Middle frontal gyrus (tissue), 1 donor: Measurements from ENCODE around the gene TMEM100.

Experiments used
- DNase-seq: peaks from one replicate; pipeline ENCODE4 v3.0.0-alpha.2; 2015; ENCODE audit warnings: low spot score; ENCODE audit errors: extremely low spot score

Gene TMEM100, protein sequence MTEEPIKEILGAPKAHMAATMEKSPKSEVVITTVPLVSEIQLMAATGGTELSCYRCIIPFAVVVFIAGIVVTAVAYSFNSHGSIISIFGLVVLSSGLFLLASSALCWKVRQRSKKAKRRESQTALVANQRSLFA

DNA sequence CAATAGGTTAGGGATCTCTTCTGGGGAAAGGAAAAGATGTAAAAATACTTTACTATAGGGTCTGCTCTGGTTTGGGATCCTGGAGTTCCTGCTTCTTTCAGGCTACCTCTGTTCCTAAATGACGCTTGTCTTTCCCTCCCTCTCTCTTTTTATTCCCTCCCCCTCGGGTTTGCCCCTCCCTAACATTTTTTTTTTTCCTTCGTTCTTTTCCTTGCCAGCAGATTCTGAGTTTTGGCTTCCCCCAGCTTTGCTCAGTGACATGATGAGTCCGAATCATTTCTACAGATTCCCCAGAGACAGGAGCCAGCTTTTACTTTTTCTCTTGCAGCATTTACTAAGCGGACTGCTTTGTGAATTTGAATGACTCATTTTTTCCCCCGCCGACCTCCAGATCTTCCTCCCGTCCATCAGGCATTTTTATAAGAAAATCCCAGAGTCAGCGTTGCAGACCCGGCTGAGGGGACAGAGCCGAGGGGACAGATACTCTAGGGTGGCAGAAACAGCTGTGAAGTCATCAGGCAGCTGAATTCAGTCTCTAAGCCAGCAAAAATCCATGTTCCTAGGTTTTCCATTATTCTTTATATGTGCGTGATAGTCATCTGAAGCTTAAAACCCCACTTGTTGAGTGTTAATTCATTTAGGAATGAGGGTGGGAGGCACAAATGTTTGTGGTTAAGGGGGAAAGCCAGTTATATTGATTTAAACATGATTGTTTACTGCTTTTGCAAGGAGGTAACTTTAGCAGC is at the start of gene TMEM100:
Gene TMEM100 (minus strand): TSS at position 123 of the 746 bp plus-strand sequence. CDS start 1,794 bp downstream, outside the sequence.
- DNase-seq = no peak

DNA sequence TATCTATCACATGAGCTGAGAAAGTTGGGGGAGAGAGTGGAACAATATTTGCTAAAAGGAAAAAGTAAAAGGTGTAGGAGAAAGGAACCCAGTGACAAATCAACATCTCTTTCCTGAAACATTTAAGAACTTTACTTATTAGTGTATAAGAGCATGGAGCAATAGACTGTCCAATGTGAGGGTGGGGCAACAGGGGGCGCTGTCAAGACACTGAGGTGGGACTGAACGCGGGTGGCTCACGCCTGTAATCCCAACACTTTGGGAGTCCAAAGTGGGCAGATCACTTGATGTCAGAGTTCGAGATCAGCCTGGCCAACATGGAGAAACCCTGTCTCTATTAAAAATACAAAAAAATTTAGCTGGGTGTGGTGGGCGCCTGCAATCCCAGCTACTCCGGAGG is 49.4 kb upstream of the TMEM100 start:
- DNase-seq = no peak

DNA sequence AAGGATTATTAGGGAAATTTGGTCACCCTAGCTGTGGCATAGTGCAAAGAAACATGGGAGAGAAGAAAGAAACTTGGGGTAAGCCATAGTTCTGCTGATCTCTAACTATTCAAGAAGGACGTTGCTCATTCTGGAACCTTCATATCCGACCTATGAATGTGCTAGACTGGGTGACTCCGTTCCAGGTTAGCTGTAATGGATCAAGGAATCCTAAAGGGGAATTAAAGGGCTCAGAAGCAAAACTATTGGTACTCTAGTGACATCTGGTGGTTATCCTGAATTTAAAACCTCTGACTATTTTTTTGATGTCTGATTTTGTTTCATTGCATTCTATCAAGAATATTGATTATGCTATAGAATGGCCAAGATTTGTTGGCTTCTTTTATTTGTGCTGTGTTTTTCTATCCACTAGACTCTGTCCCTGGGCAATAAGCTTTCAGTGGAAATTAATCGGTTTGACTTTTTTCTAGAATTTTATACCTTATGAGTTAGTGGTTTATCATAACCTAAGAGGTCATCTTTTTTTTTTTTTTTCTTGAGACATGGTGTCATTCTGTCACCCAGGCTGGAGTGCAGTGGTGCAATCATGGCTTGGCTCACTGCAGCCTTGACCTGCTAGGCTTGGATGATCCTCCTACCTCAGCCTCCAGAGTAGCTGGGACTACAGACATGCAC is 47.7 kb upstream of the TMEM100 start:
- no peak for DNase-seq

DNA sequence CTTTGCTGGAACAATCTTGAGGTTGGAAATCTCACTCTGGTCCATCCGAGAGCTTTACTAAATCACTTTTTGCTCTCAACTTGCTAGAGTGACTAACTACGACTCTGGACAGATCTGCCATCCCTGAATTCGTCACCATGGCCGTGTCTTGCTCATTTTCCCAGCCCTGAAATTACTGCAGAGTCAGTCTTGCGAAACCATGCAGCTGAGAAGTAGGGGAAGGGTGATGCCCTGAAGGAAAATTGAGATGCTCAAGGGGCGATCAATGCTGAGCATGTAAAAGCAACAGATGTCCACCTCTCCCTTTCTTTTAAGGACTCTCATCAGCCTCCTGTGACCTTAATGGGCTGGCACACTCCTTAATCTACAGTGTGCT is 46.9 kb upstream of the TMEM100 start:
- DNase-seq = no peak

DNA sequence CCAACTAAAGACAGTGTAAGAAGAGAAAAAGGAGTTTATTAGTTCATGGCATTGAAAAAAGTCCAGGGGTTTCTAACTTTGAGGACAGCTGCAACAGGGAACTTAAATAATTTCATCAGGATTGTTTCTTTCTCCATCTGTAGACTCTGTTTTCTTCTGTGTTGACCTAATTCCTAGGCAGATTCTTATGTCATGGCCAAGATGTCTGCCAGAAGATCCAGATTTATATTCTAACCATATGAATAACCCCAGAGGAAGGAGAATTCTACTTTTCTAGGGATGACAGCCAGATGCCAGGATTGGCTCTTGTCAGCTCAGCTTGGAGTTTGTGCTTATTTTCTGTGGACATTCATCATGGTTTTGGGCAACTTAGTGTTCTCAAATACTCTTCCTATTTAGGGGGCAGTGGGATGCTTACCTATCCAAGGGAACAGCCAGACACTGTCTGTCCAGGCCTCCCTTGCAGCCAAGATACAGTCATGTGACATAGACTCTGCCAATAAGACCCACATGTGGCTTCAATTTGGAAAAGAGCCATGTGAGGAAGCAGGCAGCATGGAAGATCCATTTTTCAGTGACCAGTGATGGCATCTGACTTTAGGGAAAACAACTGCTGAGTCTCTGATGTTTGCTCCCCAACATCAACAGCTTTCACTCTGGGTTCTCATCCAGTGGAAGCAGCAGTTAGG is 46.4 kb upstream of the TMEM100 start:
- no peak for DNase-seq

DNA sequence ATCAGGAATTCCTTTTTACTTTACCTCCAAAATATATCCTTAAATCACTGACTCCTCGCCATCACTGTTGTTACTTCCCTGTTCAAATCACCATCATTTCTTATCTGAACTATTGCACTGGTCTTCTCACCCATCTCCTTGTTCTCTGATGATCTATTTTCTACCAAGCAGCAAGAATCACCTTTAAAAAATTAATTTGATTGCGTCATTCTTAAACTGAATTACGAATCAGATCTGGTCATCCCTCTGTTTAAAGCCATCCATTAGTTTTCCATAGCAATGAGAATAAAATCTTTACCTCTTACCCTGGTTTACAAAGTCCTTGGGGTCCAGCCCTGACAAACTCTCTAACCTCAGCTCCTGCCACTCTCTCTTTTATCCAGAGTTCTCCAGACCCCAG is 42.8 kb upstream of the TMEM100 start:
- no peak for DNase-seq

DNA sequence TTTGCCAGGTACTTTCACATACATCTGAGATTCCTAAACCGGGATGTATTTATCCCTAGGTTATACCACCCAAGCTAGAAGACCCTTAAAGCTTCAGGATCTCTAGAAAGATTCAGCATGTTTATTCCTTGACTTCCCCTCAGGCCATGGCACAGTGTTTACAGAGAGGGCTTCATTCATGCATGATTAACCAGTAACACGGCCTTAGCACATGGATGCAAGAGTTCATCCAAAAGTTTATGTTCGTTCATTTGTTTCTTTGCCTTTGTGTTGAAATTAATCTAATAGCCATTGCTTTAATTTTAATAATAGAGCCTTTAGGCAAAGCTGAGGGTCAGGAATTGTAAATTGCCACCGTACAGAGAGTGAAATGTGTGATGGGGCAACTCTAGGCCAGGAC is 41.9 kb upstream of the TMEM100 start:
- DNase-seq = no peak

DNA sequence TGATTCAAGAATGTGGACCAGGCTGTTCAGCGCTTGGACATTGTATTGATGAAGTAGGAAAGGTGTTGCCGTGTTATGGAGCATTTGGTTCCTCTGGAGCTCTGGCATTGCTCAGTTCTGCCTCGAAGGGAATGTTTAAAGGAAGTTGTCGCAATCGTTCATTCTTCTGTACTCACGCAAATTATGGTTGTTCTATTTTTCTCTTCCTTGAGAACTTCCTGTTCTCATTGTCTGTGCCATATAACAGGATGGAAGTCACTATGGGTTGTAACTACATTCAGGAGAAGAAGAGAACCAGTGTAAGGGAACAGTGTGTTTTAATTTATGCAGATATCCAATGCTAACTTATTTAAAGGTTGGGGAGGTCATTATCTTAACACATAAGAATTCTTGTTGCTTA is 41.2 kb upstream of the TMEM100 start:
- DNase-seq = no peak

DNA sequence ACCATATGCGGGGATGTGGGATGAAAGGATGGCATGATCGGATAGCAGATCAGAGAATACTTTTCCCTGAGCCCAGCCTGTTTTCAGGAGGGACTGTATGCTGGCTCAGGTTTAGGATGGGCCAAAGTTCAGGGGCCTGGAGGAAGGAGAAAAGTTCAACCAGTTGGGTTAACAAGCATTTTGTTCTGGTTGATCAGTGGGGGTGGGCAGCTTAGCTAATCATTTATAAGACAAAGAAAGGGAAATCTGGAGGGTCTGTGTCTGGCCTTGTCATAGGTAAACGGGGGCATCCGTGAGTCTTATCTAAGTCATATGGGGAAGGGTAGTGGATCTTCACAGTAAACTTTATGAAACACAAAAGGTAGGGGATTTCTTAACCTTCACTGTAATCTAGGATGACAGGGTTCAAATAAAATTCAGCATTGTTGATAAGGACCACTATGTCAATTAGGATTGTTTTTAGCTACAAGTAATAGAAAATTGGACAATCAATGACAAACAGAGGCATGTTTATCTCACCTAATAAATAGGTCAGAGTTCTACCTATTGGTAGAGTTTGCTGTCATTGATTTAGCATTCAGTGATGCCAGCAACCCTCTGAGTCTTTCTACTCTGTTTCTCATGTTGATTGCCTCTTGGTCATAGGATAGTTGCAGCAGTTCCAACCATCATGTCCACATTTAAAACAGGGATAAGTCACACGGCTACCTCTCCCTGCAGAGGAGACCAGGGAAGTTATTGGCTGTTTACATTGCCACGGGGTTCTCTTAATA is 39.6 kb upstream of the TMEM100 start:
- DNase-seq = no peak

DNA sequence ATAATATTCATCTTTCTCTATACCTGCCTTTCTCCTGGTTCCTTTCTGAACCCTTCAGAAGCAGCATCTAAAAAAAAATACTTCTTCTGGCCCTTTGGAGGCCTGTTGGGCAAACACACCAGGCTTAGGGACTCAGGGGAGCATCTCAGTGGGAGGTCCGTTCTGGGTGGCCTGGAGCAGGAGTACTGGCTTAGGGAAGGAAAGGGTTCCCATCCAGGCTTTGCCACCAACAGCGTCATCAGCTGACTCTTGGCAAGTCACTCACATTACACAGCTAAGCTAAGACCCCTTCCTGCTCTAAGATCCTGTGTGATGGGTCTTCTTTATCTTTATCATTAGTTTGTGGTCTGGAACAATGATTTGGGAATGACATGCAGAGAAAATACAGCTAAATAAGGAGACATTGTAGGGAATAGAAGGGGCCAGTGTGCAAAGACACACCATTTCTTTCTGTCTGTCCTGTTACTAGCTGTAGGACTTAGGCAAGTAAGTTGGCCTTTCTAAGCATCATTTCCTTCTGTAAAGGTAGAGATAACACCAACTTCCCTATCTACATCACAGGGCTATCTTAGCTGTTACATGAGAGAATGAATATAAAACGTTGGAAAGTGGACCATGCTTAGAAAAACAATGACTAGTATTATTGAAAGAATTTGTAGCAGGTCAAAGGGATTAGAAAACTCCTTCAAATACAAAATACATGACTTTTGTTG is 38.1 kb upstream of the TMEM100 start:
- no peak for DNase-seq

DNA sequence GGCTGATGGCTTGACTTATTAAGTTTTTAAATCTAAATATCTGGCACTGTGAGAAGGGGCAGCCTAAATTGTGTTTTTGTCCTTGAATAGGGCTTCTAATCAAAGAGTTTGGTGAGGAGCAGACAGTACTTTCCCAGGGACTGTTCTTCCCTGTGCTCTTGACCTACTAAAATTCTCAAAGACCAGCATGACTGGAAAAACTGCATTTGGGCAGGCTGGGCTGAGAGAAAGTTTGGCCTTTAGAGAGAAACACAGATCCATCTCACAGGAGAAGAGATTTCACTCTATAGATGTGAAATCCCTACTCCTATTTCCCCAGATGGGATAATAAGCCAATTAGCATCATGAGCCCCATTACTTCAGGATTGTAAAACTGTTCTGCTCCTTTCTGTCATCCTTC is 35.5 kb upstream of the TMEM100 start:
- no peak for DNase-seq

DNA sequence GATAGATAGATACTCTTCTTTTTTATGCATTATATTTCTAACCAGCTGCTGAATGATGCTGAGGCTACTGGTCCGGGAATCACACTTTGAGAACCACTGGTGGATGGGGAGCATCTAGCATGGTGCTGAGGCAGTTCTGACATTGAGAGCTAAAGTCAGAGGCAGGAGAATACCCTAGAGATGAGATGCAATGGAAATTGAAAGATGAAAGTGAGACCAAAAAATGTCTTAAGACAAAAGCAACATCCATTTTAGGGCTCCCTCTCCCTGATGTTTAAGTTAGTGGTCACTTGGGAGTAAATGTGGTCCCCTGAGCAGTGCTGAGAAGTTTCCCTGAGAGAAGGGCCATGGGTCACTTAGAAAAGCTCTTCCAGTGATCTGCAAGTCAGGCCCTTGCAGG is 35.0 kb upstream of the TMEM100 start:
- DNase-seq = no peak

DNA sequence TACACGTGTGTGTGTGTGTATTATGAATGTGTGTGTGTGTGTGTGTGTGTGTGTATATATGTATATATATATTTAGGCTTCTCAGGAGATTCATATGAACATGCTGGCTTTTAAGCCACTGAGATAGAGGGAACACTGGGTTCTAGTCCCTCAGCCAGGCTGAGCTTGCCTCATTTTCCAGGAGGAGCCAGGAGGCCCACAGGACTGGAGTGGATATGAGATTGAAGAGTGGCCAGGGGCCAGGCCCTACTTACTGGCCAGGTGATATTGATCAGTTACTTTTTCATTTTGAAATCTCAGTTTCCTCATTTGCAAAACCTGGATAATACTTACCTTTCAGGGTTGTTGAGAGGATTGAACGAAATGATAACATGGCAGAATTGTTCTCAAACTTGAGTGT is 34.0 kb upstream of the TMEM100 start:
- no peak for DNase-seq

DNA sequence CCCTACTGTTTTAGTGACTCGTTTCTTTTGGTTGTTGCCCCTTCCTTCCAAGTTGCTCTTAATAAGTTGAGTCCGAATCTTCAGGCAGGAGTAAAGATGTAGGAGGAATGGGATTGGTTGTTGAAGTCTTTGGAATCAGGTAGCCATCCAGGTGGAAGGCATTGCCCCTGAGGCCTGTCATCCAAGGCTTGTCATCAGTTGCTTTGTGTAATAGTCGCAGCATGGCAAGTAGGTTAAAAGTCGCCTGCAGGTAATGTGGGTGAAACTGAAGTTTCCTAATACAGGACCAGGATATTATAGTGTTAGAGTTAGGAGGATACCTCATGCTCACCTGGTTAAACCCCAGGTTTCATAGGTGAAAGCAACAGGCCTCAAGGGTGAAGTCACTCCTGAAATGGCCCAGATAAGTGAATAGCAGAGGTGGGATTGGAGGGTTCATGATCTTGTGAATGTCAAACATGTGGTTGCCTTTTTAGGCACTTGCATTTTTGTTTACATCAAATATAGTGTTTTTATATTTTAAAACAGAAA is 29.1 kb upstream of the TMEM100 start:
- DNase-seq = no peak

DNA sequence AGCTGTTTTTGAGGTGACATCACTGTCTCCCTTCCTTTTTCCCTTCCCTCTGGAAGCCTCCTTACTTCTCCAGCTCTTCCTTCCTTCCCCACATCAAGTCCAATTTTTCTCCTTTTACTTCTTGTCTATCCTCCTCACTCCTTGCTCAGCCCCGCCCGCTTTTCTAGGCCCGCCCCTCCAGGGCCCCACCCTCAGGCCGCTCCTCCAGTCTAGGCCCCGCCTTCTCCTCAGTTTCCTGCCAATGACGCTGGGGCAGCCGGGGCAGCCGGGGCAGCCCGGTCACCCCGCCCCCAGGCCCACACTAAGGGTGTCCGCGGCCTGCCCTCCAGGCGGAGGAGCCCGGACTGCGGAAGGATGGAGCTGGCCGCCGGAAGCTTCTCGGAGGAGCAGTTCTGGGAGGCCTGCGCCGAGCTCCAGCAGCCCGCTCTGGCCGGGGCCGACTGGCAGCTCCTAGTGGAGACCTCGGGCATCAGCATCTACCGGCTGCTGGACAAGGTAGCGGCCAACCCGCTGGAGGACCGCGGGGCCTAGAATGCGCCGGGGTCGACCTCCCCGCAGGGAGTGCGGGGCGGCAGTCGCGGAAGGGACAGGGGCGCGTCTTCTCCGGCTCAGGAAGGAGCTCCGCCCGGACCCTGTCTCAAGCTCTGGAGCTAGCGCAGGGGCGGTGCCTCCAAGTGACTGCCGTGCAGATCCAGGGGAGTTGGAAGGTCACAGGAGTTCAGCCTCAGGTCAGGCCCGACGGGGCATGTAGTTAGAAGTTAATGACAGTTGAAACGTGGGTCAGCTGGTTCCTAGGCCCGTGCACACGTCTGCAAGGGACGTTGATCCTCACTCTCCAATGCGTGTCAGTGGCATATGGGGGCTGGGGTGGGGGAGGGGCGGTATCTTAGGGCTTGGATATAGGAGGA is 28.3 kb upstream of the TMEM100 start, which contains the start of gene PCTP:
Gene PCTP (plus strand): TSS at position 302 of the 908 bp plus-strand sequence. CDS start 53 bp downstream, at position 355.
- peak; percentile 55 for DNase-seq

DNA sequence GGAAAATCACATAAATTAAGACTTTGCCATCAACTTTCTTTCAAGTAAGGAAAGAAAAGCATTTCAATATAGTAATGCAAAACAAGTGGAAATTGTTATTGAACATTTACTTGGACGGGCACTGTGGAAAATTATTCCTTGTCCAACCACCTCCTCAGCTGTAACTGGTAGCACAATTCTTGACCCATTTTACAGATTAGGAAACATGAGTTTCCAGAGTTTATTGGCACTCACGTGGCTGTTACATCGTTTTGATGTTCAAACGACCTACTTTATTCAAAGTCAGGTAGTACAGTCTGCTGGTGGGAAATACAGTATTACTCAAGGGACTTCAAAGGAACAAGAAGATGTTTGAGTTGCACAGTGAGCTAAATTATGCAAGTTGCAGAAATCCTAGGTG is 27.3 kb upstream of the TMEM100 start:
- no peak for DNase-seq

DNA sequence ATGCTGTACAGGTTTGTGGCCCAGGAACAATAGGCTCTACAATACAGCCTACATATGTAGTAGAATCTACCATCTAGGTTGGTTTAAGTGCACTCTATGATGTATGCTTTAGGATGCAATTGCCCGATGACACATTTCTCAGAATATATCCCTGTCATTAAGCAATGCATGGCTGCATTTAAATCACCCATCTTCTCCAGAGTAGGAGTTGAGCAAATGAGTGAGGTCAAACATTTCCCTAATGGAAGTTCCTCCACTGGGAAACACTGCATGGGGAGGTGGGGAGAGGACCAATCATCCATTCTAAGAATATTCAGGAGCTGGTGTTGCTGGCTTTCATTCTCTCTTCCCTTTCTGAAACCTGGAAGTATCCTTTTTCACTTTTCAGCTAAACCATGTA is 26.2 kb upstream of the TMEM100 start:
- no peak for DNase-seq

DNA sequence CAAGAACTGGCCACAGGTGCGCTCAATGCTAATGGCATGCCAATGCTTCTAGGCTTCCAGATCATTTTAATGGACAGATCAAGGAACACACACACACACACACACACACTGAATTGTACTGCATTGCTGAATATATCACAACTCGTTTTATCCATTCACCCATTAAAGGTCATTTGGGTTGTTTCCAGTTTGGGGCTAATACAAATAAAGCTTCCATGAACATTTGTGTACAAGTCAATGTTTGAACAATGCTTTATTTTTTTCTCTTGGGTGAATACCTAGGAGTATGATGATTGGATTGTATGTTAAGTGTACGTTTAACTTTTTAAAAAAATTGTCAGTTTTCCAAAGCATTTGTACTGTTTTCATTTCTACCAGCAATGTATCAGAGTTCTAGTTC is 24.5 kb upstream of the TMEM100 start:
- DNase-seq = no peak

DNA sequence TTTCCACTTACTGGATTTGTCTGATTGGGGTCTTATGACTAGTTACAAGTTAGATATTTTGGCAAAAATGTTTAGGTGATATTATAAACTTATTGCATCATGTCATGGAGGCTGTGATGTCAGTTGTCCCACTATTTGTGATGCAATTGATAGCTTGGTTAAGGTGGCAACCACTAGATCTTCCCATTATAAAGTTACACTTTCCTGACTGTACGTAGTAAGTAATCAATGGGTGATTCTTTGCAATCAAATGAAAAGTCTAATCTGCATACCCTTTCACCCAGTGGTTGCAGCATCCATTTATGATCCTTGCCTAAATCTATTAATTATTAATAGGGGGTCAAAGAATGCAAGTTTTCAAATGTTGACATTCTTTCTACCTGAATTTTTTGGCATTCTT is 23.8 kb upstream of the TMEM100 start:
- no peak for DNase-seq
